Loucy (cell line): ENCODE data around the gene FSTL1.

ENCODE experiments used
- H2AFZ ChIP-seq: fragments of 200-600 bp; sonication (generic); 2 replicates; pipeline ENCODE4 v1.6.0; 2016; ENCODE audit warnings: antibody characterized with exemption, mild to moderate bottlenecking, low read length, moderate library complexity
- H3F3A ChIP-seq: fragments of 200-600 bp; 2 replicates; pipeline ENCODE4 v1.6.0; 2016; ENCODE audit warnings: antibody characterized with exemption, low read depth, mild to moderate bottlenecking
- H3K27me3 ChIP-seq: fragments of 200-600 bp; sonication (generic); 2 replicates; pipeline ENCODE4 v1.6.1; 2014; ENCODE audit warnings: low read length, mild to moderate bottlenecking; ENCODE audit not compliant: insufficient read depth, poor library complexity, severe bottlenecking
- H3K36me3 ChIP-seq: fragments of 200-600 bp; sonication (generic); 2 replicates; pipeline ENCODE4 v1.6.1; 2016; ENCODE audit warnings: low read length; ENCODE audit not compliant: insufficient read depth
- H3K4me1 ChIP-seq: fragments of 200-600 bp; sonication (generic); 2 replicates; pipeline ENCODE4 v1.5.1; 2014; ENCODE audit warnings: low read length, mild to moderate bottlenecking; ENCODE audit not compliant: insufficient read depth, poor library complexity, severe bottlenecking
- H3K4me2 ChIP-seq: fragments of 200-600 bp; sonication (generic); 2 replicates; pipeline ENCODE4 v1.6.0; 2014; ENCODE audit warnings: antibody characterized with exemption, low read length, low read depth, mild to moderate bottlenecking; ENCODE audit not compliant: poor library complexity, severe bottlenecking
- H3K4me3 ChIP-seq: fragments of 200-600 bp; sonication (generic); 2 replicates; pipeline ENCODE4 v1.5.1; 2014; ENCODE audit warnings: low read length, mild to moderate bottlenecking, mixed read lengths; ENCODE audit not compliant: poor library complexity, severe bottlenecking
- H3K79me2 ChIP-seq: fragments of 200-600 bp; sonication (generic); 2 replicates; pipeline ENCODE4 v1.6.1; 2014; ENCODE audit warnings: low read length; ENCODE audit not compliant: insufficient read depth
- H3K9ac ChIP-seq: fragments of 200-600 bp; sonication (generic); 2 replicates; pipeline ENCODE4 v1.6.0; 2014; ENCODE audit warnings: mild to moderate bottlenecking, low read depth, low read length, moderate library complexity; ENCODE audit not compliant: poor library complexity, severe bottlenecking
- H3K9me2 ChIP-seq: fragments of 200-600 bp; sonication (generic); replicated peaks from 2 replicates; pipeline ENCODE4 v1.6.1; 2016; ENCODE audit warnings: low read depth, low read length, mixed read lengths
- H3K9me3 ChIP-seq: fragments of 200-600 bp; sonication (generic); 2 replicates; pipeline ENCODE4 v1.6.1; 2014; ENCODE audit warnings: mild to moderate bottlenecking, antibody characterized with exemption, low read length, low read depth; ENCODE audit not compliant: insufficient read depth
- H4K20me1 ChIP-seq: fragments of 200-600 bp; sonication (generic); 2 replicates; pipeline ENCODE4 v1.6.0; 2014; ENCODE audit warnings: antibody characterized with exemption, low read length, mild to moderate bottlenecking; ENCODE audit not compliant: insufficient read depth, poor library complexity, severe bottlenecking
- CTCF ChIP-seq: fragments of 200-600 bp; sonication (generic); conservative IDR thresholded peaks from 2 replicates; pipeline ENCODE4 v1.5.1; 2014; ENCODE audit warnings: mild to moderate bottlenecking, antibody characterized with exemption, low read length
- EZH2phosphoT487 ChIP-seq: fragments of 200-600 bp; IDR thresholded peaks from 2 replicates; pipeline ENCODE4 v1.6.1; 2018; ENCODE audit warnings: antibody characterized with exemption, mild to moderate bottlenecking, moderate library complexity, borderline replicate concordance

The FSTL1 gene

GRCh38 chr3:120423432-120423831 lies 27.4 kb downstream of the FSTL1 start:
- Histone ChIP-seq H3K36me3 (no peaks in the 10 kb centered on the region), H3K4me2 (no peak overlapping the region), H3K27me3 (no peaks in the 10 kb centered on the region), H3K9me2 (no peaks in the 10 kb centered on the region), H3K4me1 (no peaks in the 10 kb centered on the region), H3K79me2 (no peaks in the 10 kb centered on the region), H3K9ac (no peak overlapping the region), H3K9me3 (no peaks in the 10 kb centered on the region), H3F3A (no peaks in the 10 kb centered on the region), H4K20me1 (no peaks in the 10 kb centered on the region), H2AFZ (no peak overlapping the region), H3K4me3 (no peak overlapping the region)
- TF ChIP-seq CTCF = no peak
- no peak for TF ChIP-seq EZH2phosphoT487

GRCh38 chr3:120421926-120422325 lies 28.9 kb downstream of the FSTL1 start:
- no peak overlapping the region for H3K4me3 ChIP-seq
- no peaks in the 10 kb centered on the region for H3K79me2 ChIP-seq
- no peak overlapping the region for H3K4me2 ChIP-seq
- H3F3A ChIP-seq = no peaks in the 10 kb centered on the region
- no peaks in the 10 kb centered on the region for H3K36me3 ChIP-seq
- no peak overlapping the region for H3K9ac ChIP-seq
- TF ChIP-seq EZH2phosphoT487 = no peak
- no peak for TF ChIP-seq CTCF
- H3K27me3 ChIP-seq = no peaks in the 10 kb centered on the region
- no peaks in the 10 kb centered on the region for H3K9me3 ChIP-seq
- peaks cover 8% of the 10 kb centered on the region for H3K4me1 ChIP-seq
- H2AFZ ChIP-seq = no peak overlapping the region
- H3K9me2 ChIP-seq = no peaks in the 10 kb centered on the region
- no peaks in the 10 kb centered on the region for H4K20me1 ChIP-seq

- H3K4me2 ChIP-seq = no peak overlapping the region
- no peaks in the 10 kb centered on the region for H3K9me2 ChIP-seq
- H3K27me3 ChIP-seq = no peaks in the 10 kb centered on the region
- H3K4me1 ChIP-seq = peaks cover 12% of the 10 kb centered on the region
- H3F3A ChIP-seq = no peaks in the 10 kb centered on the region
- H3K36me3 ChIP-seq = no peaks in the 10 kb centered on the region
- no peak overlapping the region for H3K4me3 ChIP-seq
- TF ChIP-seq EZH2phosphoT487 = no peak
- 0 out of 2 replicates have a peak, but pooled peaks have one; percentile 19 for TF ChIP-seq CTCF
- H3K9me3 ChIP-seq = no peaks in the 10 kb centered on the region
- no peak overlapping the region for H3K9ac ChIP-seq
- H3K79me2 ChIP-seq = no peaks in the 10 kb centered on the region
- H4K20me1 ChIP-seq = no peaks in the 10 kb centered on the region
- H2AFZ ChIP-seq = peak overlapping the region; percentile 2; the same call in 1 of the 2 replicates
Observed at GRCh38 chr3:120420928-120421551, 29.8 kb downstream of the FSTL1 start.
